Hepatocyte (in vitro differentiated cells): ENCODE results near the gene UBE2N.

Source experiments
- CTCF ChIP-seq: fragments of 200-600 bp; sonication (generic); IDR thresholded peaks from 2 replicates; pipeline ENCODE4 v1.5.1; 2016; ENCODE audit warnings: antibody characterized with exemption, mild to moderate bottlenecking; ENCODE audit not compliant: poor library complexity
- EZH2 ChIP-seq: fragments of 200-600 bp; sonication (generic); IDR thresholded peaks from 2 replicates; pipeline ENCODE4 v1.6.1; 2016; ENCODE audit warnings: antibody characterized with exemption, mild to moderate bottlenecking, borderline replicate concordance

- TF ChIP-seq EZH2, result no peak
- TF ChIP-seq CTCF, result no peak
Observed at GRCh38 chr12:93373961-93374656, 67.6 kb downstream of the UBE2N start.
